ENCODE data around the gene CACNA1I. TPM values are rescaled to one million over a fixed set of nuclear protein-coding genes. Genes with fewer than 3 reads are reported as not detected.

CACNA1I gene
- polyA plus RNA-seq, 1 of the 3 experiments (the other 2 are of a cell fraction), result not detected

DNA sequence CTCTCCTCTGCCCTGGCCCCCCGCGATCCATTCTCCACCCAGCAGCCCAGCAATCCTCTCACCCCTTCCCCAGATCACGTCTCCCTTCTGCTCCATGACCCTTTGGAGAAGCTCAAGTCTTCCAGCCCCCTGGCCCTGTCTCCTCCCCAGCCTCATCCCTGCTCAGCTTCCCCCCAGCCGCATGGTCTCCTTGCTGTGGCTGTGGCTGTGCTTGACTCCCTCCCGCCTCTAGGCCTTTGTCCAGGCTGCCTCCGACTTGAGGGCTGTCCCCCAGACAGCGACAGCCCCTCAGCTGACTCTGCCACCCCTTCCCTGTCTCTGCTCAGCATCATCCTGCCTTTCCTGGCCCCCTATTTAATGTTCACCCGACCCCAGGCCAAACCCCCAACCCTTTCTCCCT, 59.3 kb downstream of the CACNA1I start:
- Histone ChIP-seq H3K36me3 (replicated peaks in 1 of 2; ENCODE audit: control insufficient read depth in 1 of 2, insufficient read depth in 2 of 2, low read length in 1 of 2) (no peaks in the 10 kb centered on the region), H3K4me3 (ENCODE audit: low read depth in 2 of 2, low read length in 1 of 2) (no peak overlapping the region), H3F3A (replicated peaks; ENCODE audit: insufficient read depth) (no peaks in the 10 kb centered on the region), H3K4me1 (ENCODE audit: control insufficient read depth in 1 of 2, insufficient read depth in 2 of 2, low read depth in 1 of 2, low read length in 1 of 2) (peaks cover 0 to 3% of the 10 kb centered on the region in 2 experiments; a peak in 2 of 4 replicates), H3K79me2 (ENCODE audit: insufficient read depth) (no peaks in the 10 kb centered on the region), H3K27ac (ENCODE audit: low read depth in 2 of 2, low read length in 1 of 2) (no peak overlapping the region), H3K9me3 (no peaks in the 10 kb centered on the region), H3K9ac (no peak overlapping the region), H3K27me3 (ENCODE audit: insufficient read depth) (no peaks in the 10 kb centered on the region), H3K4me2 (no peak overlapping the region), H3K9me2 (no peaks in the 10 kb centered on the region), H2AFZ (ENCODE audit: low read depth) (no peak overlapping the region), H4K20me1 (ENCODE audit: insufficient read depth) (no peaks in the 10 kb centered on the region)
- TF ChIP-seq EP300 (IDR thresholded peaks at IDR 0.05; ENCODE audit: borderline replicate concordance in 1 of 2, low read depth in 1 of 2, low read length in 1 of 2) (no peak), GATA2 (CRISPR knock-in tag; IDR thresholded peaks at IDR 0.05) (no peak), POLR2AphosphoS5 (IDR thresholded peaks at IDR 0.05; ENCODE audit: low read depth, low read length) (no peak), MAX (IDR thresholded peaks at IDR 0.05; ENCODE audit: low read depth) (no peak), SIN3A (IDR thresholded peaks at IDR 0.05; ENCODE audit: borderline replicate concordance, low read depth, low read length) (no peak), JUND (IDR thresholded peaks at IDR 0.05) (no peak), GABPA (IDR thresholded peaks at IDR 0.05; ENCODE audit: low read depth) (no peak), EZH2phosphoT487 (IDR thresholded peaks at IDR 0.05; ENCODE audit: borderline replicate concordance, low read depth) (no peak), TAF1 (IDR thresholded peaks at IDR 0.05; ENCODE audit: borderline replicate concordance, low read depth, low read length) (no peak), NRF1 (IDR thresholded peaks at IDR 0.05; ENCODE audit: low read depth, low read length) (no peak), TEAD4 (IDR thresholded peaks at IDR 0.05; ENCODE audit: borderline replicate concordance, insufficient read depth) (no peak), CHD2 (IDR thresholded peaks at IDR 0.05; ENCODE audit: low read length, partially characterized antibody) (no peak), RXRA (IDR thresholded peaks at IDR 0.05; ENCODE audit: borderline replicate concordance, low read depth) (no peak), SMC3 (IDR thresholded peaks at IDR 0.05; ENCODE audit: low read depth, low read length) (no peak), TCF12 (IDR thresholded peaks at IDR 0.05) (no peak), MXI1 (IDR thresholded peaks at IDR 0.05; ENCODE audit: low read depth, low read length) (no peak)
- TF ChIP-seq, protein P1, sequence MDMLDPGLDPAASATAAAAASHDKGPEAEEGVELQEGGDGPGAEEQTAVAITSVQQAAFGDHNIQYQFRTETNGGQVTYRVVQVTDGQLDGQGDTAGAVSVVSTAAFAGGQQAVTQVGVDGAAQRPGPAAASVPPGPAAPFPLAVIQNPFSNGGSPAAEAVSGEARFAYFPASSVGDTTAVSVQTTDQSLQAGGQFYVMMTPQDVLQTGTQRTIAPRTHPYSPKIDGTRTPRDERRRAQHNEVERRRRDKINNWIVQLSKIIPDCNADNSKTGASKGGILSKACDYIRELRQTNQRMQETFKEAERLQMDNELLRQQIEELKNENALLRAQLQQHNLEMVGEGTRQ (IDR thresholded peaks at IDR 0.05; ENCODE audit: borderline replicate concordance, low read depth, low read length), result no peak
- TF ChIP-seq, protein P2, sequence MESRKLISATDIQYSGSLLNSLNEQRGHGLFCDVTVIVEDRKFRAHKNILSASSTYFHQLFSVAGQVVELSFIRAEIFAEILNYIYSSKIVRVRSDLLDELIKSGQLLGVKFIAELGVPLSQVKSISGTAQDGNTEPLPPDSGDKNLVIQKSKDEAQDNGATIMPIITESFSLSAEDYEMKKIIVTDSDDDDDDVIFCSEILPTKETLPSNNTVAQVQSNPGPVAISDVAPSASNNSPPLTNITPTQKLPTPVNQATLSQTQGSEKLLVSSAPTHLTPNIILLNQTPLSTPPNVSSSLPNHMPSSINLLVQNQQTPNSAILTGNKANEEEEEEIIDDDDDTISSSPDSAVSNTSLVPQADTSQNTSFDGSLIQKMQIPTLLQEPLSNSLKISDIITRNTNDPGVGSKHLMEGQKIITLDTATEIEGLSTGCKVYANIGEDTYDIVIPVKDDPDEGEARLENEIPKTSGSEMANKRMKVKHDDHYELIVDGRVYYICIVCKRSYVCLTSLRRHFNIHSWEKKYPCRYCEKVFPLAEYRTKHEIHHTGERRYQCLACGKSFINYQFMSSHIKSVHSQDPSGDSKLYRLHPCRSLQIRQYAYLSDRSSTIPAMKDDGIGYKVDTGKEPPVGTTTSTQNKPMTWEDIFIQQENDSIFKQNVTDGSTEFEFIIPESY (IDR thresholded peaks at IDR 0.05; ENCODE audit: borderline replicate concordance, low read depth), result no peak
- TF ChIP-seq, protein P3, sequence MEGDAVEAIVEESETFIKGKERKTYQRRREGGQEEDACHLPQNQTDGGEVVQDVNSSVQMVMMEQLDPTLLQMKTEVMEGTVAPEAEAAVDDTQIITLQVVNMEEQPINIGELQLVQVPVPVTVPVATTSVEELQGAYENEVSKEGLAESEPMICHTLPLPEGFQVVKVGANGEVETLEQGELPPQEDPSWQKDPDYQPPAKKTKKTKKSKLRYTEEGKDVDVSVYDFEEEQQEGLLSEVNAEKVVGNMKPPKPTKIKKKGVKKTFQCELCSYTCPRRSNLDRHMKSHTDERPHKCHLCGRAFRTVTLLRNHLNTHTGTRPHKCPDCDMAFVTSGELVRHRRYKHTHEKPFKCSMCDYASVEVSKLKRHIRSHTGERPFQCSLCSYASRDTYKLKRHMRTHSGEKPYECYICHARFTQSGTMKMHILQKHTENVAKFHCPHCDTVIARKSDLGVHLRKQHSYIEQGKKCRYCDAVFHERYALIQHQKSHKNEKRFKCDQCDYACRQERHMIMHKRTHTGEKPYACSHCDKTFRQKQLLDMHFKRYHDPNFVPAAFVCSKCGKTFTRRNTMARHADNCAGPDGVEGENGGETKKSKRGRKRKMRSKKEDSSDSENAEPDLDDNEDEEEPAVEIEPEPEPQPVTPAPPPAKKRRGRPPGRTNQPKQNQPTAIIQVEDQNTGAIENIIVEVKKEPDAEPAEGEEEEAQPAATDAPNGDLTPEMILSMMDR (IDR thresholded peaks at IDR 0.05), result no peak
- TF ChIP-seq, protein P4, sequence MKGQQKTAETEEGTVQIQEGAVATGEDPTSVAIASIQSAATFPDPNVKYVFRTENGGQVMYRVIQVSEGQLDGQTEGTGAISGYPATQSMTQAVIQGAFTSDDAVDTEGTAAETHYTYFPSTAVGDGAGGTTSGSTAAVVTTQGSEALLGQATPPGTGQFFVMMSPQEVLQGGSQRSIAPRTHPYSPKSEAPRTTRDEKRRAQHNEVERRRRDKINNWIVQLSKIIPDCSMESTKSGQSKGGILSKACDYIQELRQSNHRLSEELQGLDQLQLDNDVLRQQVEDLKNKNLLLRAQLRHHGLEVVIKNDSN (IDR thresholded peaks at IDR 0.05; ENCODE audit: borderline replicate concordance, low read depth), result no peak
- ChIA-PET POLR2A (no interaction called here), CTCF (no interaction called here)
- DNase-seq, result no peak
- WGBS (ENCODE audit: low lambda C conversion rate), result 78% methylated on average over 8 of the region's 8 CpGs

All from SK-N-SH (cell line).